WI38 (cell line): ENCODE measurements around the gene PLEKHA8.

Experiments
- H3K4me3 ChIP-seq: 2 replicates; pipeline ENCODE4 v1.5.1; 2011; ENCODE audit warnings: low read depth, mild to moderate bottlenecking, control low read depth, low read length
- TF ChIP-seq, protein P1 (sequence below): IDR thresholded peaks from 2 replicates; pipeline ENCODE4 v1.5.1; 2012; ENCODE audit warnings: low read depth, mild to moderate bottlenecking, control low read depth, low read length

PLEKHA8 gene

DNA sequence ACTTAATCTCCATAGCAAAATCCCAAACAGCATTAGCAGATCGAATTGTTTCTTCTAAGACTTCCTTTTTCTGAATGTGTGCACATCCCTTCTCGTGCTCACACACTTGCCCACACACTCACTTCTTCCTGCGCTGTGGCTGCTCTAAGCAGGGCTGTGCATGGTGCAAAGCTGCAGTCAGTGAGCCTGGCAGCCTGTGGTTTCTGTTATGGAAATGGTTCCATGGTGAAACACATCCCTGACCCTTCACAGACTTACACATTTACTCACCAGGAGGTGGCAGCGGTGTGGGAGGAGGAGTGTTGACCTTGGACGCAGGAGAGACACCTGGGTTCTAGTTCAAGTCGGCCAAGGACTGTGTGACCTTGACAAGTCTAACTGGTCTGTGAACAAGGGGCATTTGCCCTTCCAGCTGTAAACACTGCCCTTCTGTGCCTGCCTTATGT is 131.5 kb downstream of the PLEKHA8 start:
- TF ChIP-seq, protein P1, sequence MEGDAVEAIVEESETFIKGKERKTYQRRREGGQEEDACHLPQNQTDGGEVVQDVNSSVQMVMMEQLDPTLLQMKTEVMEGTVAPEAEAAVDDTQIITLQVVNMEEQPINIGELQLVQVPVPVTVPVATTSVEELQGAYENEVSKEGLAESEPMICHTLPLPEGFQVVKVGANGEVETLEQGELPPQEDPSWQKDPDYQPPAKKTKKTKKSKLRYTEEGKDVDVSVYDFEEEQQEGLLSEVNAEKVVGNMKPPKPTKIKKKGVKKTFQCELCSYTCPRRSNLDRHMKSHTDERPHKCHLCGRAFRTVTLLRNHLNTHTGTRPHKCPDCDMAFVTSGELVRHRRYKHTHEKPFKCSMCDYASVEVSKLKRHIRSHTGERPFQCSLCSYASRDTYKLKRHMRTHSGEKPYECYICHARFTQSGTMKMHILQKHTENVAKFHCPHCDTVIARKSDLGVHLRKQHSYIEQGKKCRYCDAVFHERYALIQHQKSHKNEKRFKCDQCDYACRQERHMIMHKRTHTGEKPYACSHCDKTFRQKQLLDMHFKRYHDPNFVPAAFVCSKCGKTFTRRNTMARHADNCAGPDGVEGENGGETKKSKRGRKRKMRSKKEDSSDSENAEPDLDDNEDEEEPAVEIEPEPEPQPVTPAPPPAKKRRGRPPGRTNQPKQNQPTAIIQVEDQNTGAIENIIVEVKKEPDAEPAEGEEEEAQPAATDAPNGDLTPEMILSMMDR = no peak
- no peak overlapping the region for H3K4me3 ChIP-seq

DNA sequence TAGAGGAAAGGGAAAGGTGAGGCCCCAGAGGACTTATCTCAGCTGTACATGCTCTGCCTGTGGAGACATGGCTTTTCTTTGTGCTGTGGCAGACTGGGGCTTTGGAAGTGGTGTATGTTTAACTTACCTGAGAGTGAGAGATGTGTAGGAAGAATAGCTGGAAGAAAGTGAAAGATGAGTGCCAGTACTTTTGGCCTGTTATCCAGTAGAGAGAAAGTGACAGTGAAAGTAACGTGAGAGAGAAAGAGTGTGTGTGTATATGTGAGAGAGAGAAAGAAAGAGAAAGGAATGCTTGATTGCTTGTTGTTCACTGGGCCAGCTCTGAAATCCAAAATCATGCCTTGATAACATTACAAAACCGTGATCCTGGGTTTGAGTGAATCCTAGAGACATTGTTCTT is 132.1 kb downstream of the PLEKHA8 start:
- no peak overlapping the region for H3K4me3 ChIP-seq
- TF ChIP-seq, protein P1 = no peak

- H3K4me3 ChIP-seq = no peak overlapping the region
- TF ChIP-seq, protein P1 = no peak
These were observed 133.9 kb downstream of the PLEKHA8 start for GRCh38 chr7:30162133-30162532.

DNA sequence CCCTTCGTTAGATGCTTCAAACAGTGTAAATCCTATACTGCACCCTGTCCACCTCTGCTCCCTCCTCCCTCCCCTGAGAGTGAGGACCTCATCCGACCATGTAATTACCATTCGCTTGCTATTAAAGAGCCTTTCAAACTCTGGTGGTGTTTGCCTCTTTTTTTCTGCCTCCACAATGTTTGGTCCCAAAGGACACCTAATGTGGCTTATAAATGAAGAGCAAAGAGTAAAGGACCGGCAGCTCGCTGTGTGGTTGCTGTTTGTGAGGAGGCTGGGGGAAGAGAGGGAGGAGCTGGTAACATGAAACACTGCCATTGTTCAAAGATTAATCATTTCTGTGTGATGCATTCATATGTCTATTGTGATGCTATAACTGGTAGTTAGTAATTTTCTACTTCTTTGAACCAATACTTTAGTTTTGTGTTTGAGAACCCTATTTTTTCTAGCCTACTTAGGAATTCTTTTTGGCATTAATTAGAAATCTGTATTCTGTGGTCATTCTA is 134.5 kb downstream of the PLEKHA8 start:
- H3K4me3 ChIP-seq = no peak overlapping the region; the same call in 1 of the 2 replicates
- TF ChIP-seq, protein P1 = no peak

- no peak overlapping the region for H3K4me3 ChIP-seq
- TF ChIP-seq, protein P1 = no peak
These were observed 135.2 kb downstream of the PLEKHA8 start for GRCh38 chr7:30163231-30163894.

- no peak overlapping the region for H3K4me3 ChIP-seq
- TF ChIP-seq, protein P1 = peak; percentile 14; the same call in 1 of the 2 replicates
These were observed 136.4 kb downstream of the PLEKHA8 start for GRCh38 chr7:30164567-30164966.

DNA sequence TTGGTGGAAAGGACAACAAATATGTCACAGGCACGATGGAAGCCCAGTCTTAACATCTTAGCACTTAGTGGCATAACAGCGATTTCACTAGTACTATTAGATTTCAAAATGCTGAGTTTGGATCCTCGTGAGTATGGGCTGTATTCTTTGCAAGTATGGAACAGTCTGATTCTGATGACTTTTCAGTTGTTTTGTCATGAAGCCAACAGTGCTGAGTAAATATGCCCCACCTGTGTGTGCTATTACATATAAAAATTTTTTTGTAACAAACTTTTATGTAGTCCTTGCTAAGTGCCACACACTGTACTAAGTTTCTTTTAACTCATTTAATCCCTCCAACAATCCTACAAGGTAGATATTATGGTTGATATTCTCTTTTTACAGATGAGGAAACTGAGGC is 137.4 kb downstream of the PLEKHA8 start:
- H3K4me3 ChIP-seq = no peak overlapping the region
- TF ChIP-seq, protein P1 = no peak
